HG03565 (cell line): Measurements from ENCODE around the gene GSTM5.
"Not testable (repeated sequence)": the region's sequence is repeated elsewhere in the genome, so short reads cannot be mapped to it uniquely, and the experiment has no call there.

Experiments used
- ATAC-seq: cut with Tn5 transposase; IDR thresholded peaks from one replicate; pipeline ENCODE4 v1.9.1; 2021; ENCODE audit warnings: mild to moderate bottlenecking, moderate library complexity; ENCODE audit not compliant: unreplicated experiment

The GSTM5 gene

GRCh38 chr1:109726728-109727373, 14.8 kb downstream of the GSTM5 start:
- no peak for ATAC-seq

- no peak for ATAC-seq
These were observed 16.8 kb downstream of the GSTM5 start for GRCh38 chr1:109728870-109729269.

DNA sequence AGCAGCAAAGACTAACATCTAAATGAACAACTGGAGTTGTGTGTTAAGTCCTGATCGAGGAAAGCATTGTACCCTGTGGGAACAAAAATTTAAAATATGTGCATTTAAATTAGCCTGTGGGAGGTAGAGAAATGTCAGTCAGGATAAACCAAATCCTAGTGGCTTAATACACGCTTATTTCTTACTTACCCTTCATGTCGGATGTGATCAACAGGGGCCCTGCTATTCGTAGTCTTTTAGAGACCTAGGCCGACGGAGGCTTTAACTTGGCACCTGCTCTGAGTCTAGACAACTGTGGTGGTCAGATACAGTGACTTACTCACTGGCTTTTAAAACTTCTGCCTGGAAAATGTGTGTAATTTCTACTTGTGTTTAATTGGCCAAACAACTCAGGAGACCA, 18.6 kb downstream of the GSTM5 start:
- no peak for ATAC-seq

GRCh38 chr1:109732390-109732881, 20.4 kb downstream of the GSTM5 start:
- no peak for ATAC-seq

DNA sequence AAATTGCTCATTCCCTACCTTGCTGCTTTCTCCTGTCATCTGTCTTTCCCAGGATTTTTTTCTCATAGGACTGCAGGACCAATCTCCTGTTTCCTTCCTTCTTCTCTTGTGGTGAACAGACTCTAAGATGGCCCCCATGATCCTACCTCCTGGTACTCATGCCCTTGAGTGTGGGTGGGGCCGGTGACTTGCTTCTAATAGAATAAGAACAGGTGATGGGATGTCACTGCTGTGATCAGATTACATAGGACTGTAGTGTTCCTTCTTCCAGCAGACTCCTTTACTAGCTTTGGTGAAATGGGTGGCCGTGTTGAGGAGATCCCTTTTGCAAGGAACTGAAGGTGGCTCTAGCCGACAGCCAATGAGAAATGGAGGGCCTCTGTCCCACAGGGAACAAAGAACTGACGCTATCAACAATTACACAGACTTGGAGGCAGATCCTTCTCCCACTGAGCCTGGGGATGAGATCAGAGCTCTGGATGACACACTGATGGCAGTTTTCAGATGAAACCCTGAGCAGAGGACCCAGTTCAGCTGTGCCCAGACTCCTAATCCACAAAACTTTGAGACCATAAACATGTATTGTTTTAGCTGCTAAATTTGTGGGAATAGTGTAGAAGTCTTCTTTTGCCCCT, 21.3 kb downstream of the GSTM5 start:
- no peak for ATAC-seq

DNA sequence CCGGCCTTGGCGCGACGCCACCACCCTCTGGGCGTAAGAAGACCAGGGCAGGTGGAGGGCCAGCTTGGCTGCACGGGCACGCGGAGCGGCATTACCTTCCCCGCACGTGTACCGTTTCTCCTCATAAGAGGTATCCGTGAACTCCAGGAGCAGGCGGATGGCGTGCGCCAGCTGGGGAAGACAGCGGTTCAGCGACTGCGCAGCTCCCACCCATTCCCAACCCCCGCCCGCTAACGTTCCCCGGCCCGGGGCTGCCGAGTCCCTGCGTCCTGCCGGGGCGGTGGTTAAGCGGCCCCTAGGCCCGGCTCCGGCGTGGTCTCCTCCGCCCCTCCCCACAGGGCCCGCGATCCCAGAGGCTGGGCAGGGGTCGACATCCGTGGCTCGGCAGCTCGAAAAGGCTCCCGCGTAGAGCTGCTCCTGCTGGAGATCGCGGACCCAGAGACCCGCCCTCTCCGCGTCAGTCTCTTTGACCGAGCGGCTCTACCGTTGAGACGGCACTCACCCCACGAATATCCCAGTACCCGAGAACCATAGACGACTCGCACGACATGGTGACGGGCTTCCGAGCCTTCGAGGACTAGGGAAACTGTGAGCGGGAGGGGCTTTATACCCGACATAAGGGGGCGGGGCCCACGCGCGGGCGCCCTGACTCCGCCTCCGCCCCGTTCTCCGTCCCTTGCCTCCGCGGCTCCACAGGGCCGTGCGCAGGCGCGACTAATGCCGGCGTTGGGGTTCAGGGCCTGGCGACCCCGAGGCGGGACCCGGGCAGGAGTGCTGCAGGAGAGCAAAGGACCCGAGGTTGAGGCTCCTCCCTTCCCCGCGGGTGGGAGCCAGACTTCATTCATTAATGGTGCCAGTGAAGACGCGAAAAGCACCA, 27.9 kb downstream of the GSTM5 start:
- no peak for ATAC-seq

DNA sequence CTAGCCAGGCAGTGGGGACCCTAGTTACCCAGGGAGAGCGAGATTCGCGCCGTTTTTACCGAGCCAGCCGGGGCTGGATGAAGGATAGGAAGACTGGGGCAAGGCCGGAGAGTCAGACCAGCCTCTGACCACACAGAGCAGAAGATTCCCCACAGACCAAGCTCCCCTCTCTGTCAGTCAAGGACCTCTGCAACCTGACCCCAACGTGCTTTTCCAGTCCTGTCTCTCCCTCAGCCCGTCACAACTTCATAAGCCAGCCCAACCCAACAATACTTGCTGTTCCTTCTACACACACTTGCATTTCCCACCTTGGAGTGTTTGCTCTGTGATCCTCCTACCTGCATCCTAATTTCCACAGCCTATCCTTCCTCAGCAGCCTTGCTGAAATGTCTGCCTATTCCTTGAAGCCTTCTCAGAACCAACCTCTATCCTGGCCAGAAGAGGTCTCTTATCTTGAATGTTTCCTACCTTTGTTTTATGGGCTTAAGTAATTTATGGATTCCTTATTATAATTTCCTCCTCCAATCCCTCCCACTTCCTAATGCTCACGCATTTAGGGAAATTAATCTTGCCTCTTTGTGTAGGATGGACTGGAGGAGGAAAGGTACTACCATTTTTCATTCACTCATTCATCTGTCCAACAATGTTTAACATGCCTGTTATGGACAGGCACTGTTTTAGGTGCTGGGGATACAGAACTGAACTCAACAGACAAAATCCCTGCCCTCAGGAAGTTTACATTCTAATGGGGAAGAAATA, 28.7 kb downstream of the GSTM5 start, which contains the start of gene GSTM3:
TSS of gene GSTM3 (minus strand) at position 424 of the 759 bp plus-strand sequence. CDS start 751 bp downstream, outside the sequence.
- ATAC-seq: no peak

DNA sequence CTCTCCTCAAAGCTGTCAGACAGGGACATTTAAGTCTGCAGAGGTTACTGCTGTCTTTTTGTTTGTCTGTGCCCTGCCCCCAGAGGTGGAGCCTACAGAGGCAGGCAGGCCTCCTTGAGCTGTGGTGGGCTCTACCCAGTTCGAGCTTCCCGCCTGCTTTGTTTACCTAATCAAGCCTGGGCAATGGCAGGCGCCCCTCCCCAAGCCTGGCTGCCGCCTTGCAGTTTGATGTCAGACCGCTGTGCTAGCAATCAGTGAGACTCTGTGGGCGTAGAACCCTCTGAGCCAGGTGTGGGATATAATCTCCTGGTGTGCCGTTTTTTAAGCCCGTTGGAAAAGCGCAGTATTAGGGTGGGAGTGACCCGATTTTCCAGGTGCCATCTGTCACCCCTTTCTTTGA, 36.3 kb downstream of the GSTM5 start:
- ATAC-seq: not testable (repeated sequence)

GRCh38 chr1:109749221-109749620, 37.2 kb downstream of the GSTM5 start:
- ATAC-seq: no peak

DNA sequence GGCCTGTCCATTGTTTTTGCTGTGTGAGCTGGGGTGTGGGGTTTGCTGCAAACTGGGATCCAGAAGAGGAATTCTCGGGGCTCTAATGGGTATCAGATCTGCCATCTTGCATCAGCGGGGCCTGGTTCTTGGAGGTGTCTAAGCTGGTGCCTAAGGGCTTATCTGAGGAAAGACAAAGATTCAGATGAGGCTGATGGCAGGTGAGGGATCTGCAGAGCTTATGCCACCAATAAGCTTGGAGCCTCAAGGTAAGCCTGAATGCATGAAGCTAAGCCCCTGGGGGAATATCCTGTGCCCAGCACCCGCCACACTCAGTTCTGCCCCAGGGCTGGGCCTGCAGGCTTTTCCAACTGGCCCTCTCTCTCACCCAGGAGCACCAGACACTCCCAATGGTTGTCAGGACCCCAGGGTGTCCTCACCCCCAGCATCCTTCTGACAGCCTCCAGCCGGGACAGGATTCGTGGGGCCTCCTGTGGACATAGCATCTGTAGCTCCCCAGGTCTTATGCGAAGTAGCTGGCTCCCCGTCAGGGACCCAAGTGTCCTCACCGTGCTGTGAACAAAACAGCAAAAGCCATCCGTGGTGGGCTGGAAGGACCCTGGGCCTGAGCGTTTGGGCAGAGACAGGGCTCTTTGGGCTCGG, 38.3 kb downstream of the GSTM5 start:
- no peak for ATAC-seq

GRCh38 chr1:109750920-109751319, 38.9 kb downstream of the GSTM5 start:
- no peak for ATAC-seq

- ATAC-seq: no peak
These were observed 39.6 kb downstream of the GSTM5 start for GRCh38 chr1:109751531-109752260.

DNA sequence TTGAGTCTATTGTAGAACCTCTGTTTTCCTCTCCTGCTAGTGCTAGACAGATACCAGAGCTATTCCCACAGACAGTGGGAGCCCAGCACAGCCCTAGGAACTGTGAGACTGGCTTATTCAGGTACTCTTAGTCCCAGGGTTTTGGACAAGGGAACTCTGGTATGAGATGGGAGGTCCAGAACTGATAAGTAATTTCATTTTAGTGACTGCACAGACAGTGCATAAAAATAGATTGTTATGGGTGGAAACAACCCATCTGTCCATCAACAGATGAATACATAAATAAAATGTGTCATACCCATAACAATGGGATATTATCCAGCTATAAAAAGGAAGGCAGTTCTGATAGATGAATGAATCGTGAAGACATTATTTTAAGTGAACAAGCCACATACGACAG, 42.7 kb downstream of the GSTM5 start:
- no peak for ATAC-seq

DNA sequence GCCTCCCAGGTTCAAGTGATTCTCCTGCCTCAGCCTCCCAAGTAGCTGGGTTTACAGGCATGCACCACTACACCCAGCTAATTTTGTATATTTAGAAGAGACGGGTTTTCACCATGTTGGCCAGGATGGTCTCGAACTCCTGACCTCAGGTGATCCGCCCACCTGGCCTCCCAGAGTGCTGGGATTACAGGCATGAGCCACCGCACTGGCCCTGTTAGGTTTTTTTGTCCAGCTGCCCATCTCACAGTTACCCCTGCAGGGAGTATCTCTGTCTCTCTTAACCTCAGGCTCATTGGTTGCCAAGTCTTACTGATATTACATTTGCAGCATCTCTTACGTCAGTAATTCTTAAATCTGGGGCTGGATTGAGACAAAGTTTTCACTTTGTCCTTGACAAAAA, 44.3 kb downstream of the GSTM5 start:
- ATAC-seq: not testable (repeated sequence)

GRCh38 chr1:109756848-109757521, 44.9 kb downstream of the GSTM5 start:
- ATAC-seq: no peak

DNA sequence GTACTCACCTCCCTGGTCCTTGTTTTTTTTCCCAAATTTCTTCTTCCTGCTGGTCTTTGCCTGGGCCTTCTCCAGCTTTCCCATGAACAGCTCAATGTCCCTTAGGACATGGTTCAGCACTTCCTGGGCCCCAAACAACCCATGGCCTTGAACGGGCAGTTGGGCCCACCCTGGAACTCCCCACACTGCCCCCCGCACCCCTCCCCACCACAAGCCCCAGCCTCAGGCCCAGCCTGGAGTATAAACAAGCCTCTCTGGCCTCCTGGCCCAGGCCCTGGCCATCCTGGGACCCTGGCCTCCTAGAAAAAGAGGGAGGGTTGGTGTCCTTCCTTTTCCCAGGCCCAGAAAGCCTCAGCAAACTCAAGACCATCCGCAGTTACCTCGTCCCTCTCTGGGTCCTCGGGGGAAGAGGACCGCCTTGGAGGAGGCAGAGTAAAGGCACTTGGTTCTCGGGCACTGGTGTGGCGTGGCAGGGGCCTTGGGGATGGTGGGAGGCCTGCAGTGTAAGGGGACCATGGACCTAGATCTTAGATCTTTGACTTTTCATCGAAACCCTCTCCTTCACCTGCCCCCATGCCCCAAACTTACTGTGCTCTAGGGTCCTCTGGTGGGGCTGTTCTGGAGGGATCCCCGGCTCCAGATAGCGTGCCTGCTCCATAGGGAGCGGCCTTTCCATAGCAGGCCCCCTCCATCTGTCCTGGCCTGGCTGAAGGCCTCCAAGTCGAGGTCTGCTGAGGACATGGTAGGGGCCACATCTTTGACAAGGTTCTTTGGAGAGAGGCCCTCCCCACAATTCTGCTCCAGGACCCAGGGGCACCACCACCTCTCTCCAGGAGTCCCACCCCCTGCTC, 46.1 kb downstream of the GSTM5 start:
- no peak for ATAC-seq

GRCh38 chr1:109759513-109760334, 47.7 kb downstream of the GSTM5 start:
- no peak for ATAC-seq
